Measurements from ENCODE around the gene LRP1B.

- TF ChIP-seq YY1 (IDR thresholded peaks at IDR 0.05; ENCODE audit: low read depth, low read length), result no peak
- no peak for TF ChIP-seq CTCF (IDR thresholded peaks at IDR 0.05; ENCODE audit: control extremely low read depth in 1 of 3, insufficient read depth in 1 of 3, low read depth in 1 of 3, low read length in 3 of 3)
- no peak for TF ChIP-seq MAX (IDR thresholded peaks at IDR 0.05)
- TF ChIP-seq FOSL1 (IDR thresholded peaks at IDR 0.05; ENCODE audit: insufficient read depth, low read depth, low read length), result no peak
- no peak for TF ChIP-seq JUND (IDR thresholded peaks at IDR 0.05; ENCODE audit: low read length)
- TF ChIP-seq BRCA1 (IDR thresholded peaks at IDR 0.05; ENCODE audit: low read depth, low read length), result no peak
- no peak for TF ChIP-seq HDAC6 (IDR thresholded peaks at IDR 0.05; ENCODE audit: low read depth, low read length)
- TF ChIP-seq E2F6 (IDR thresholded peaks at IDR 0.05), result no peak
- TF ChIP-seq JUN (IDR thresholded peaks at IDR 0.05; ENCODE audit: low read depth, low read length), result no peak
- no peak for TF ChIP-seq RNF2 (IDR thresholded peaks at IDR 0.05; ENCODE audit: borderline replicate concordance, low read depth, low read length, missing control alignments, poor library complexity, severe bottlenecking)
- no peak for TF ChIP-seq EZH2 (IDR thresholded peaks at IDR 0.05; ENCODE audit: low read depth, low read length, severe bottlenecking)
These were observed 258.7 kb downstream of the LRP1B start for GRCh38 chr2:141871913-141872634.

Measured in H1 (cell line).